ENCODE measurements around the gene DCBLD1. TPM values are rescaled to one million over a fixed set of nuclear protein-coding genes. Genes with fewer than 3 reads are reported as not detected.

Gene DCBLD1
- total RNA-seq, 1 experiment from 2014 or later, result 28.2 TPM

DNA sequence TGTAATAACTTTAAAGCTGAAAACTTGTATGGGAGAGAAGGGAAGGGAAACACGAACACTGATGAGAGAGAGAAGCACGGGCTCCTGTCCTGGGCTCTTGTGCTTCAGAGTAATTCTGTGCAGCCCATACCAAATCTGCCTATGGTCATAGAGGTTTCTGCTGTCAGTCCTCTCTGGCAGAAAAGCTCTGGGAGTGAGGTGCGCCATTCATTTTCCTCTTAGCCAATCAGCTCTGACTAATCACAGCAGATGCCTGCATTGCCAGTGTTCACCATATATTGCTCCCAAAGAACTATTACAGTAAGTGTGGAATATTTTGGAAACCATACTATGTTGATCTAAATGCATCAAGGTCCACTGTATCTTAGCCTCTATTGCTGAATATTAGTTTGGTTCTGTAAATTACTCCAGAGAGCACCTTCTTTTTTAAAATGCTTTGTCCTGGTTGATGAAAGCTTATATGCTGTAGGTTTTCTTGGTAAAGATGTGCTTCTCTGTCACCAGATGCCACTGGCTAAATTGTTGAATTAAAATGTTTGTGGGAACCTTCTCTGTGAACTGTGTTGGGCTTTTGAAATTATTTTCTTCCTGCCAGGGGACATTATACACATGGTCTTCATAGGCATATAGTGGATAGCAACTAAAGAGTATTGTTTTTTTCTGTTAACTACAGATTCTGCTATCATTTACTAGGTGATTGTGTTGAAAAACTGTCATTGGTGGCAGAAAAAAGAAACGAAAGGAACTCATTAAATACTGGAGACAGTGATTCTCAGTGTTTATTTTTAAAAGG is 38.3 kb downstream of the DCBLD1 start:
- Mint-ChIP-seq H3K9me3 (ENCODE audit: low read depth, unreplicated experiment) (peaks cover 2% of the 10 kb centered on the region), H3K27ac (ENCODE audit: unreplicated experiment) (no peak overlapping the region), H3K4me3 (ENCODE audit: low read depth, unreplicated experiment) (no peak overlapping the region), H3K4me1 (ENCODE audit: low read depth, unreplicated experiment) (peaks cover 2% of the 10 kb centered on the region), H3K36me3 (ENCODE audit: insufficient read depth, unreplicated experiment) (peaks cover 11% of the 10 kb centered on the region), H3K27me3 (ENCODE audit: unreplicated experiment) (no peaks in the 10 kb centered on the region)
- TF ChIP-seq, protein P1, sequence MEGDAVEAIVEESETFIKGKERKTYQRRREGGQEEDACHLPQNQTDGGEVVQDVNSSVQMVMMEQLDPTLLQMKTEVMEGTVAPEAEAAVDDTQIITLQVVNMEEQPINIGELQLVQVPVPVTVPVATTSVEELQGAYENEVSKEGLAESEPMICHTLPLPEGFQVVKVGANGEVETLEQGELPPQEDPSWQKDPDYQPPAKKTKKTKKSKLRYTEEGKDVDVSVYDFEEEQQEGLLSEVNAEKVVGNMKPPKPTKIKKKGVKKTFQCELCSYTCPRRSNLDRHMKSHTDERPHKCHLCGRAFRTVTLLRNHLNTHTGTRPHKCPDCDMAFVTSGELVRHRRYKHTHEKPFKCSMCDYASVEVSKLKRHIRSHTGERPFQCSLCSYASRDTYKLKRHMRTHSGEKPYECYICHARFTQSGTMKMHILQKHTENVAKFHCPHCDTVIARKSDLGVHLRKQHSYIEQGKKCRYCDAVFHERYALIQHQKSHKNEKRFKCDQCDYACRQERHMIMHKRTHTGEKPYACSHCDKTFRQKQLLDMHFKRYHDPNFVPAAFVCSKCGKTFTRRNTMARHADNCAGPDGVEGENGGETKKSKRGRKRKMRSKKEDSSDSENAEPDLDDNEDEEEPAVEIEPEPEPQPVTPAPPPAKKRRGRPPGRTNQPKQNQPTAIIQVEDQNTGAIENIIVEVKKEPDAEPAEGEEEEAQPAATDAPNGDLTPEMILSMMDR (IDR thresholded peaks at IDR 0.05; ENCODE audit: unreplicated experiment), result no peak
- CTCF ChIA-PET, result interaction anchor here (0.6 to 1.3 kb wide), 2 partner anchors 37 to 72 kb away, joined by 3 to 6 read pairs; no protein-coding TSS in a partner anchor
- no TSS peak for BruUV-seq (replicated peaks)
- DNase-seq, result no peak
- intact Hi-C loops (cut with micrococcal nuclease; ENCODE audit: unreplicated experiment), result loop anchor here (10.0 kb wide), 1 partner anchor 1056 kb away; the partner anchor contains the start of gene CALHM6

DNA sequence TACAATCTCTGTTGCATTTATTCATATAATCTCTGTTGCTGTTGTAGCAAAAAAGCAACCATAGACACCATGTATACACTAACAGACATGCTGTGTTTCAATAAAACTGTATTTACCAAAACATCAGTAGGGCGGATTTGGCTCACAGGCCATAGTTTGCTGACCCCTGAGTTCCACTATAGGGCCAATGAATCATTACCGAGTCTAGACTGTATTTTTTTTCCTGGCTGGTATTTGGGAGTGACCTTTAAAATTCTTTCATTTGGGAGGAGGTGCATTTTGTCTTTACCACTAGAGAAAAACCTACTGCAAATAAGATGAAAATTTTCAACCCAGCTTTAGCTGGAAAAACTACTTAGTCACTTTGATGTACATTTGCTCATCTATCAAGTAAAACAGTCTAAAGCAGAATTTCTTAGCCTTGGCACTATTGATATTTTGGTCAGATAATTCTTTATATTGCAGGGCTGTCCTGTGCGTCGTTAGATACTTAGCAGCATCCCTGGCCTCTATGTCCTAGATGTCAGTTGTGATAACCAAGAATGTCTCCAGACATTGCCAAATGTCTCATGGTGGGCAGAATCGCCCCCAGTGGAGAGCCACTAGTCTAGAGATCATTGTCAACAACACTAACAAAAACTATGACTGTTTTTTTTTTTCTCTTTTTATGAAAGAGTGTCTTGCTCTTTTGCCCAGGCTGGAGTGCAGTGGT is 39.5 kb downstream of the DCBLD1 start:
- no TSS peak for BruUV-seq (replicated peaks)
- no peaks in the 10 kb centered on the region for H3K9me3 Mint-ChIP-seq (ENCODE audit: low read depth, unreplicated experiment)
- no peak for DNase-seq
- H3K4me1 Mint-ChIP-seq (ENCODE audit: low read depth, unreplicated experiment), result no peaks in the 10 kb centered on the region
- TF ChIP-seq, protein P1 (IDR thresholded peaks at IDR 0.05; ENCODE audit: unreplicated experiment), result no peak
- no peak overlapping the region for H3K4me3 Mint-ChIP-seq (ENCODE audit: low read depth, unreplicated experiment)
- CTCF ChIA-PET, result no interaction called here
- intact Hi-C loops (cut with micrococcal nuclease; ENCODE audit: unreplicated experiment), result loop anchor here (10.0 kb wide), 1 partner anchor 1057 kb away; the partner anchor contains the start of gene CALHM6
- no peaks in the 10 kb centered on the region for H3K27me3 Mint-ChIP-seq (ENCODE audit: unreplicated experiment)
- H3K36me3 Mint-ChIP-seq (ENCODE audit: insufficient read depth, unreplicated experiment), result peaks cover 11% of the 10 kb centered on the region
- no peak overlapping the region for H3K27ac Mint-ChIP-seq (ENCODE audit: unreplicated experiment)

DNA sequence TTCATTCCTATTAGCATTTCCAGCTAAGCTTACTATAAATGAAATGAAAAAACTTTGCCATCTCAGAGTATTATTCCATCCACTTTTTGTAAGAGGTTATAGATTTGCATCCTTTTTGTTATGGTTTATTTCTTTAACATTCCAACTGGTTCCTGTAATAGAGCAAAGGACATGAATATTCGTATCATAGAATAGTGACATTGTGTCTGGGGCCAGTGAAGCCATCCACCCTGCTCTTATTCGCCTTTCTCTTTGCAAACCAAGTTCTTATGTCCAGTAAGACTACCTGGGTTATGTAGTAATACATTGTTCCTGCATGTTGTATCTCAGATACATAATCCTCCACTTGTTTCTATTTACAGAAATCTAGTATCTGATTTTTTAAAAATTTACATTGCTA is 43.1 kb downstream of the DCBLD1 start:
- BruUV-seq (replicated peaks), result no TSS peak
- H3K36me3 Mint-ChIP-seq (ENCODE audit: insufficient read depth, unreplicated experiment), result no peaks in the 10 kb centered on the region
- H3K27ac Mint-ChIP-seq (ENCODE audit: unreplicated experiment), result no peak overlapping the region
- no peak for DNase-seq
- H3K4me3 Mint-ChIP-seq (ENCODE audit: low read depth, unreplicated experiment), result no peak overlapping the region
- H3K4me1 Mint-ChIP-seq (ENCODE audit: low read depth, unreplicated experiment), result no peaks in the 10 kb centered on the region
- CTCF ChIA-PET, result no interaction called here
- no peaks in the 10 kb centered on the region for H3K9me3 Mint-ChIP-seq (ENCODE audit: low read depth, unreplicated experiment)
- no peaks in the 10 kb centered on the region for H3K27me3 Mint-ChIP-seq (ENCODE audit: unreplicated experiment)
- TF ChIP-seq, protein P1 (IDR thresholded peaks at IDR 0.05; ENCODE audit: unreplicated experiment), result no peak
- intact Hi-C loops (cut with micrococcal nuclease; ENCODE audit: unreplicated experiment), result loop anchor here (10.0 kb wide), 1 partner anchor 1061 kb away; the partner anchor contains the start of gene CALHM6

DNA sequence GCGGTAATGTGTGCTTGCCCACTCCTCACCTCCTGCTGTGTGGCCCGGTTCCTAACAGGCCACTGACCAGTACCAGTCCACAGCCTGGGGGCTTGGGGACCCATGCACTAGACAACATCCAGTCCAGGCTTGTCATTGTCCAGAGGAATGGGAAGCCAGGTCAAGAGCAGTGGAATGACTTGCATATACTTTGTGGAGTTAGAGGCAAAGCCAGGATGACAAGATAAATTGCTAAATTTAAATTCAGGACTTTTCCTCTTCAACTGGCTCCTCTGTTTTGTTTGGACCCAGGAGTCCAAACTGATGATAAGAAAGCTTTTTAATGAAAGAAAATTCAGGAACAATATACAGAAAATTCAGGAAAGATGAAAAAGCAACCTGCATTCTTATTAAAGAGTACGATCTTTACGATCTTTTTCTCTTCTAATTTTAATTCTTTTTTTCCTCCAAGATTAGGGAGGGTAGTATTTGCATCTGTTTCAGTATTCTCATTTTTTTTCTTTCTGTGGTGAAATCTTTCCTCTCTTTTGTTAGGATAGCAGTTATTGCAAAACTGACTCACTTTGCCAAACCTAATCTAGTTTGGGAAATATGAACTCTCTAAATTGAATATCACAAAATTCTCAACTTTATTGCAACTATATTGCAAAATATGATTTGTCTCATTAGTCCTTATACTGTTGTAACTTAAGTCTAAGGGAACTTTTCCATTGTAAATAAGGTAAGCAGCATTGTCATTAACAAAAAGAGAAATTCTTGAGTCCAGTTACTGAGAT is 48.2 kb downstream of the DCBLD1 start:
- H3K4me3 Mint-ChIP-seq (ENCODE audit: low read depth, unreplicated experiment), result no peak overlapping the region
- TF ChIP-seq, protein P1 (IDR thresholded peaks at IDR 0.05; ENCODE audit: unreplicated experiment), result no peak
- DNase-seq, result no peak
- no peak overlapping the region for H3K27ac Mint-ChIP-seq (ENCODE audit: unreplicated experiment)
- no peaks in the 10 kb centered on the region for H3K9me3 Mint-ChIP-seq (ENCODE audit: low read depth, unreplicated experiment)
- no peaks in the 10 kb centered on the region for H3K27me3 Mint-ChIP-seq (ENCODE audit: unreplicated experiment)
- H3K4me1 Mint-ChIP-seq (ENCODE audit: low read depth, unreplicated experiment), result no peaks in the 10 kb centered on the region
- no peaks in the 10 kb centered on the region for H3K36me3 Mint-ChIP-seq (ENCODE audit: insufficient read depth, unreplicated experiment)
- intact Hi-C loops (cut with micrococcal nuclease; ENCODE audit: unreplicated experiment), result no loop called here
- no TSS peak for BruUV-seq (replicated peaks)
- CTCF ChIA-PET, result no interaction called here

Data from Calu3 (cell line).